H1 (cell line): ENCODE data around the gene GLCE. TPM values are rescaled to one million over a fixed set of nuclear protein-coding genes. Genes with fewer than 3 reads are reported as not detected.

Source experiments
- FOSL1 ChIP-seq: IDR thresholded peaks from 2 replicates; pipeline ENCODE4 v1.6.1; 2011; ENCODE audit warnings: mild to moderate bottlenecking, low read depth, low read length, moderate library complexity; ENCODE audit not compliant: insufficient read depth
- HDAC2 ChIP-seq, 2 experiments: fragments of 300-600 bp in 1 of 2; sonication (generic) in 1 of 2; IDR thresholded peaks; 2 replicates each; pipeline ENCODE4 v1.6.1; 2011 to 2012; ENCODE audit warnings: low read depth in 2 of 2, low read length in 2 of 2, mild to moderate bottlenecking in 2 of 2, moderate library complexity in 2 of 2, borderline replicate concordance in 1 of 2, inconsistent platforms in 1 of 2
- HDAC6 ChIP-seq: IDR thresholded peaks from one replicate; pipeline ENCODE4 v1.7.1; 2012; ENCODE audit warnings: low read depth, mild to moderate bottlenecking, inconsistent platforms, low read length, moderate library complexity
- TAF1 ChIP-seq: IDR thresholded peaks from 2 replicates; pipeline ENCODE4 v1.6.1; 2011; ENCODE audit warnings: mild to moderate bottlenecking, low read depth, low read length
- polyA plus RNA-seq, 7 experiments: library from polyadenylated mRNA; depleted of rRNA in 3 of 7; stranded (reverse) in 5 of 7; unstranded in 2 of 7; fragments of >200 nt in 5 of 7; fragments of 200-250 nt in 2 of 7; gene quantifications; 1 replicate in 5 of 7; 2 replicates in 1 of 7; 4 replicates in 1 of 7; pipeline versions ENCODE4 v1.2.1 to v1.2.3, GENCODE V29; 2011 to 2013; ENCODE audit warnings: missing spikeins in 2 of 7, mixed read lengths in 2 of 7
- total RNA-seq: library from RNA; stranded (reverse); fragmentation: NEBNext Ultra II Directional; extraction: Animal tissue kit (Norgen Biotek cat#: 25700); gene quantifications from 2 replicates; pipeline ENCODE4 v1.2.1, GENCODE V29; 2021
- TF ChIP-seq, protein P1 (sequence below): fragments of 300-600 bp; sonication (generic); IDR thresholded peaks from 2 replicates; pipeline ENCODE4 v1.7.1; 2012; ENCODE audit warnings: low read length, moderate library complexity, mild to moderate bottlenecking, inconsistent platforms; ENCODE audit not compliant: insufficient replicate concordance
- TF ChIP-seq, protein P2 (sequence below), 3 experiments: IDR thresholded peaks; 1 replicate in 2 of 3; 2 replicates in 1 of 3; pipeline versions ENCODE4 v1.5.1 to v1.6.1; 2011; ENCODE audit warnings: low read length in 3 of 3, mild to moderate bottlenecking in 3 of 3, inconsistent platforms in 2 of 3, low read depth in 1 of 3, moderate library complexity in 1 of 3; ENCODE audit not compliant: insufficient read depth in 1 of 3; ENCODE audit errors: control extremely low read depth in 1 of 3
- TF ChIP-seq, protein P3 (sequence below): IDR thresholded peaks from 2 replicates; pipeline ENCODE4 v1.6.1; 2012; ENCODE audit warnings: inconsistent platforms

Gene GLCE
- total and polyA plus RNA-seq, 2 of the 8 experiments (the other 6 are each of a cell fraction or from before 2014, with no cell fraction given), result 17.1 to 22.7 TPM

DNA sequence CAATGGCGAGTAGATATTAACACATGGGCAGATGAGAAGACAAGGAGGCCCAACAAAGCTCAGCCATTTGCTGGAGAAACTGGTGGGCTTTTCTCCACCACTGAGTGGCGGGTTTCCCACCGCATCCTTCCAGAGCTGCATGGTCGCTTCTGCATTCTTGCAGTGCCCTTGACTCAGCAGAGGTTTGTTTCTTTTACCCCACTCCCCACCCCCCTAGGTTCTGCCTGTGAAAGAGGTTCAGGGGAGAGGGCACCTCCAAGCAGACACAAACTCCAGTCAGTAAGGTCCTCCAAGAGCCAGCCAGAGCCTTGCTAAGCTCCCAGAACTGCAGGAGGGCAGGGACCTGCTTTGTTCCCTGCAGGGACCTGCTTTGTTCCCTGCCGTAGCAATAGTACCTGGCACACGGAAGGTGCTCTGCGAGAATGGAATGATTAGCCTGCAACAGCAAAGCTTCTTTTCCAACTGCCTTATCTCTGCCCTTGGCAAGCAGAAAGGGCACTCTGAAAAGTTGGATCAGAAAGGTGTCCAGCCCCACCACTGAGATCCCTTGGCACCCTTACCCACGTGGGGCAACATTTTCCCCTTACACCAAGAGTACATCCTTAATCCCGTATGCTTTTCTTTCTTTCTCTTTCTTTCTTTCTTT lies 139.6 kb downstream of the GLCE start (continued):
- TF ChIP-seq, protein P1, sequence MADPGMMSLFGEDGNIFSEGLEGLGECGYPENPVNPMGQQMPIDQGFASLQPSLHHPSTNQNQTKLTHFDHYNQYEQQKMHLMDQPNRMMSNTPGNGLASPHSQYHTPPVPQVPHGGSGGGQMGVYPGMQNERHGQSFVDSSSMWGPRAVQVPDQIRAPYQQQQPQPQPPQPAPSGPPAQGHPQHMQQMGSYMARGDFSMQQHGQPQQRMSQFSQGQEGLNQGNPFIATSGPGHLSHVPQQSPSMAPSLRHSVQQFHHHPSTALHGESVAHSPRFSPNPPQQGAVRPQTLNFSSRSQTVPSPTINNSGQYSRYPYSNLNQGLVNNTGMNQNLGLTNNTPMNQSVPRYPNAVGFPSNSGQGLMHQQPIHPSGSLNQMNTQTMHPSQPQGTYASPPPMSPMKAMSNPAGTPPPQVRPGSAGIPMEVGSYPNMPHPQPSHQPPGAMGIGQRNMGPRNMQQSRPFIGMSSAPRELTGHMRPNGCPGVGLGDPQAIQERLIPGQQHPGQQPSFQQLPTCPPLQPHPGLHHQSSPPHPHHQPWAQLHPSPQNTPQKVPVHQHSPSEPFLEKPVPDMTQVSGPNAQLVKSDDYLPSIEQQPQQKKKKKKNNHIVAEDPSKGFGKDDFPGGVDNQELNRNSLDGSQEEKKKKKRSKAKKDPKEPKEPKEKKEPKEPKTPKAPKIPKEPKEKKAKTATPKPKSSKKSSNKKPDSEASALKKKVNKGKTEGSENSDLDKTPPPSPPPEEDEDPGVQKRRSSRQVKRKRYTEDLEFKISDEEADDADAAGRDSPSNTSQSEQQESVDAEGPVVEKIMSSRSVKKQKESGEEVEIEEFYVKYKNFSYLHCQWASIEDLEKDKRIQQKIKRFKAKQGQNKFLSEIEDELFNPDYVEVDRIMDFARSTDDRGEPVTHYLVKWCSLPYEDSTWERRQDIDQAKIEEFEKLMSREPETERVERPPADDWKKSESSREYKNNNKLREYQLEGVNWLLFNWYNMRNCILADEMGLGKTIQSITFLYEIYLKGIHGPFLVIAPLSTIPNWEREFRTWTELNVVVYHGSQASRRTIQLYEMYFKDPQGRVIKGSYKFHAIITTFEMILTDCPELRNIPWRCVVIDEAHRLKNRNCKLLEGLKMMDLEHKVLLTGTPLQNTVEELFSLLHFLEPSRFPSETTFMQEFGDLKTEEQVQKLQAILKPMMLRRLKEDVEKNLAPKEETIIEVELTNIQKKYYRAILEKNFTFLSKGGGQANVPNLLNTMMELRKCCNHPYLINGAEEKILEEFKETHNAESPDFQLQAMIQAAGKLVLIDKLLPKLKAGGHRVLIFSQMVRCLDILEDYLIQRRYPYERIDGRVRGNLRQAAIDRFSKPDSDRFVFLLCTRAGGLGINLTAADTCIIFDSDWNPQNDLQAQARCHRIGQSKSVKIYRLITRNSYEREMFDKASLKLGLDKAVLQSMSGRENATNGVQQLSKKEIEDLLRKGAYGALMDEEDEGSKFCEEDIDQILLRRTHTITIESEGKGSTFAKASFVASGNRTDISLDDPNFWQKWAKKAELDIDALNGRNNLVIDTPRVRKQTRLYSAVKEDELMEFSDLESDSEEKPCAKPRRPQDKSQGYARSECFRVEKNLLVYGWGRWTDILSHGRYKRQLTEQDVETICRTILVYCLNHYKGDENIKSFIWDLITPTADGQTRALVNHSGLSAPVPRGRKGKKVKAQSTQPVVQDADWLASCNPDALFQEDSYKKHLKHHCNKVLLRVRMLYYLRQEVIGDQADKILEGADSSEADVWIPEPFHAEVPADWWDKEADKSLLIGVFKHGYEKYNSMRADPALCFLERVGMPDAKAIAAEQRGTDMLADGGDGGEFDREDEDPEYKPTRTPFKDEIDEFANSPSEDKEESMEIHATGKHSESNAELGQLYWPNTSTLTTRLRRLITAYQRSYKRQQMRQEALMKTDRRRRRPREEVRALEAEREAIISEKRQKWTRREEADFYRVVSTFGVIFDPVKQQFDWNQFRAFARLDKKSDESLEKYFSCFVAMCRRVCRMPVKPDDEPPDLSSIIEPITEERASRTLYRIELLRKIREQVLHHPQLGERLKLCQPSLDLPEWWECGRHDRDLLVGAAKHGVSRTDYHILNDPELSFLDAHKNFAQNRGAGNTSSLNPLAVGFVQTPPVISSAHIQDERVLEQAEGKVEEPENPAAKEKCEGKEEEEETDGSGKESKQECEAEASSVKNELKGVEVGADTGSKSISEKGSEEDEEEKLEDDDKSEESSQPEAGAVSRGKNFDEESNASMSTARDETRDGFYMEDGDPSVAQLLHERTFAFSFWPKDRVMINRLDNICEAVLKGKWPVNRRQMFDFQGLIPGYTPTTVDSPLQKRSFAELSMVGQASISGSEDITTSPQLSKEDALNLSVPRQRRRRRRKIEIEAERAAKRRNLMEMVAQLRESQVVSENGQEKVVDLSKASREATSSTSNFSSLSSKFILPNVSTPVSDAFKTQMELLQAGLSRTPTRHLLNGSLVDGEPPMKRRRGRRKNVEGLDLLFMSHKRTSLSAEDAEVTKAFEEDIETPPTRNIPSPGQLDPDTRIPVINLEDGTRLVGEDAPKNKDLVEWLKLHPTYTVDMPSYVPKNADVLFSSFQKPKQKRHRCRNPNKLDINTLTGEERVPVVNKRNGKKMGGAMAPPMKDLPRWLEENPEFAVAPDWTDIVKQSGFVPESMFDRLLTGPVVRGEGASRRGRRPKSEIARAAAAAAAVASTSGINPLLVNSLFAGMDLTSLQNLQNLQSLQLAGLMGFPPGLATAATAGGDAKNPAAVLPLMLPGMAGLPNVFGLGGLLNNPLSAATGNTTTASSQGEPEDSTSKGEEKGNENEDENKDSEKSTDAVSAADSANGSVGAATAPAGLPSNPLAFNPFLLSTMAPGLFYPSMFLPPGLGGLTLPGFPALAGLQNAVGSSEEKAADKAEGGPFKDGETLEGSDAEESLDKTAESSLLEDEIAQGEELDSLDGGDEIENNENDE, result no peak
- TF ChIP-seq TAF1 (no peak), HDAC6 (no peak), HDAC2 (IDR thresholded peaks at IDR 0.05; ENCODE audit: borderline replicate concordance in 1 of 2, low read depth in 2 of 2, low read length in 2 of 2) (no peak), FOSL1 (no peak)
- TF ChIP-seq, protein P2, sequence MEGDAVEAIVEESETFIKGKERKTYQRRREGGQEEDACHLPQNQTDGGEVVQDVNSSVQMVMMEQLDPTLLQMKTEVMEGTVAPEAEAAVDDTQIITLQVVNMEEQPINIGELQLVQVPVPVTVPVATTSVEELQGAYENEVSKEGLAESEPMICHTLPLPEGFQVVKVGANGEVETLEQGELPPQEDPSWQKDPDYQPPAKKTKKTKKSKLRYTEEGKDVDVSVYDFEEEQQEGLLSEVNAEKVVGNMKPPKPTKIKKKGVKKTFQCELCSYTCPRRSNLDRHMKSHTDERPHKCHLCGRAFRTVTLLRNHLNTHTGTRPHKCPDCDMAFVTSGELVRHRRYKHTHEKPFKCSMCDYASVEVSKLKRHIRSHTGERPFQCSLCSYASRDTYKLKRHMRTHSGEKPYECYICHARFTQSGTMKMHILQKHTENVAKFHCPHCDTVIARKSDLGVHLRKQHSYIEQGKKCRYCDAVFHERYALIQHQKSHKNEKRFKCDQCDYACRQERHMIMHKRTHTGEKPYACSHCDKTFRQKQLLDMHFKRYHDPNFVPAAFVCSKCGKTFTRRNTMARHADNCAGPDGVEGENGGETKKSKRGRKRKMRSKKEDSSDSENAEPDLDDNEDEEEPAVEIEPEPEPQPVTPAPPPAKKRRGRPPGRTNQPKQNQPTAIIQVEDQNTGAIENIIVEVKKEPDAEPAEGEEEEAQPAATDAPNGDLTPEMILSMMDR (IDR thresholded peaks at IDR 0.05; ENCODE audit: control extremely low read depth in 1 of 3, insufficient read depth in 1 of 3, low read depth in 1 of 3, low read length in 3 of 3), result peak in 2 of 3 experiments; percentile 0 to 2; a peak in 1 of 4 replicates
- TF ChIP-seq, protein P3, sequence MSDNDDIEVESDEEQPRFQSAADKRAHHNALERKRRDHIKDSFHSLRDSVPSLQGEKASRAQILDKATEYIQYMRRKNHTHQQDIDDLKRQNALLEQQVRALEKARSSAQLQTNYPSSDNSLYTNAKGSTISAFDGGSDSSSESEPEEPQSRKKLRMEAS, result 0 out of 2 replicates have a peak, but pooled peaks have one; percentile 21
